Gastrocnemius medialis (tissue), 4 donors: ENCODE measurements around the gene ISOC2. TPM values are rescaled to one million over a fixed set of nuclear protein-coding genes. Genes with fewer than 3 reads are reported as not detected.
"Not testable (repeated sequence)": the region's sequence is repeated elsewhere in the genome, so short reads cannot be mapped to it uniquely, and the experiment has no call there.

ENCODE experiments used
- ATAC-seq, 2 donors: fragments of 150-250 bp; one replicate each; pipeline ENCODE4 v1.9.1; 2016
- DNase-seq, 2 donors: peaks; one replicate each; pipeline ENCODE4 v3.0.0-alpha.2; 2019
- H3K27ac ChIP-seq, 4 donors: fragments of 200-600 bp; sonication (generic); 1 replicate in 1 of 4; 2 replicates in 3 of 4; pipeline ENCODE4 v1.5.1; 2016 to 2018; ENCODE audit warnings: mild to moderate bottlenecking in 2 of 4, moderate library complexity in 1 of 4
- H3K27me3 ChIP-seq, 3 donors: fragments of 200-600 bp; sonication (generic) in 2 of 3; 1 replicate in 1 of 3; 2 replicates in 2 of 3; pipeline versions ENCODE4 v1.5.1 to v1.6.0; 2016 to 2019; ENCODE audit warnings: mild to moderate bottlenecking in 1 of 3, moderate library complexity in 1 of 3
- H3K36me3 ChIP-seq, 2 donors: fragments of 200-600 bp; sonication (generic) in 1 of 2; one replicate each; pipeline ENCODE4 v1.5.1; 2017 to 2018
- H3K4me1 ChIP-seq, 2 donors: fragments of 200-600 bp; sonication (generic) in 1 of 2; one replicate each; pipeline ENCODE4 v1.5.1; 2016 to 2017; ENCODE audit warnings: mild to moderate bottlenecking in 2 of 2
- H3K4me3 ChIP-seq, 4 donors: fragments of 200-600 bp; sonication (generic) in 3 of 4; 1 replicate in 1 of 4; 2 replicates in 3 of 4; pipeline ENCODE4 v1.5.1; 2016 to 2019; ENCODE audit warnings: mild to moderate bottlenecking in 2 of 4
- H3K9me3 ChIP-seq, 3 donors: fragments of 200-600 bp; sonication (generic) in 2 of 3; 1 replicate in 1 of 3; 2 replicates in 2 of 3; pipeline ENCODE4 v1.5.1; 2016 to 2019
- POLR2A ChIP-seq, 2 donors: fragments of 450-650 bp; IDR thresholded peaks; one replicate each; pipeline ENCODE4 v1.6.1; 2017; ENCODE audit warnings: antibody characterized with exemption in 2 of 2, mild to moderate bottlenecking in 2 of 2, moderate library complexity in 2 of 2
- in situ Hi-C, 4 donors: fragments of 200-750 bp; cut with MboI; loops; one replicate each; pipeline versions ENCODE4 v1.15.0 to v1.8.0; 2017; ENCODE audit warnings: low sequenced_read_pairs in 4 of 4
- intact Hi-C: fragments of 100-400 bp; cut with DNase I; formaldehyde crosslinking; loops from one replicate; pipeline ENCODE4 v1.15.1; 2023; ENCODE audit warnings: low total_unique reads
- total RNA-seq, 4 donors: library from RNA; depleted of rRNA; stranded (reverse); fragments of >200 nt; gene quantifications; one replicate each; pipeline versions ENCODE4 v1.1.0 to v1.2.3, GENCODE V29; 2016
- TF ChIP-seq, protein P1 (sequence below), 5 experiments: fragments of 450-650 bp in 3 of 5; fragments of 200-600 bp in 2 of 5; sonication (generic) in 2 of 5; IDR thresholded peaks in 4 of 5; conservative IDR thresholded peaks in 1 of 5; 1 replicate in 4 of 5; 2 replicates in 1 of 5; pipeline ENCODE4 v1.5.1; 2016 to 2019; ENCODE audit warnings: antibody characterized with exemption in 5 of 5, mild to moderate bottlenecking in 3 of 5, moderate library complexity in 3 of 5

ISOC2 gene
- total RNA-seq, 4 donors from 2014 or later: 59.7 to 101 (median 88.7) TPM

DNA sequence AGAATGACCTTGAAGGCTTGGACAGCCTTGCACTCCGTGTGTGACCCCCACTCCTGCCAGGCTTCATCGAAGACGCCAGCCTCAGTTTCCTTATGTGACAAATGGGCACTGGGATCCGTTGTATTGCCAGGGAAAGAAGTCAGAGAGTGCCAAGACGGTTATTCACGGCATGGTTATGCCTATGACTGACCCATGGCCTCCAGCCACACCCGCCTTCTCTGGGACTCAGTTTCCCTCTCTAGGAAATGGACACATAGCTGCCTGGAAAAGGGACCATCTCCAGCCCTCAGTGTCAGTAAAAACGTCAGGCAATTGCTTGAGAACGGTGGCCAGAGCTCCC, 52.9 kb downstream of the ISOC2 start:
- peak overlapping the region; percentile 68 to 85 (median 70) for H3K4me3 ChIP-seq
- peak overlapping the region; percentile 91 to 97 (median 93) for H3K27ac ChIP-seq
- ATAC-seq (no peak), DNase-seq (no peak)
- intact Hi-C loops: loop anchor here (1.0 to 5.0 kb wide), 3 partner anchors 54 to 214 kb away; partner anchors contain the start of genes C19orf85, ISOC2, KMT5C and ZNF784
- H3K27me3 ChIP-seq: no peaks in the 10 kb centered on the region
- H3K4me1 ChIP-seq: peaks cover 0 to 15% of the 10 kb centered on the region in 2 donors
- in situ Hi-C loops: loop anchor here in 1 of 4 donors (25.0 kb wide), 2 partner anchors 121 to 271 kb away; partner anchors contain the start of genes BRSK1, HSPBP1 and TNNT1
- no peak for TF ChIP-seq POLR2A (IDR thresholded peaks at IDR 0.05)
- TF ChIP-seq, protein P1, sequence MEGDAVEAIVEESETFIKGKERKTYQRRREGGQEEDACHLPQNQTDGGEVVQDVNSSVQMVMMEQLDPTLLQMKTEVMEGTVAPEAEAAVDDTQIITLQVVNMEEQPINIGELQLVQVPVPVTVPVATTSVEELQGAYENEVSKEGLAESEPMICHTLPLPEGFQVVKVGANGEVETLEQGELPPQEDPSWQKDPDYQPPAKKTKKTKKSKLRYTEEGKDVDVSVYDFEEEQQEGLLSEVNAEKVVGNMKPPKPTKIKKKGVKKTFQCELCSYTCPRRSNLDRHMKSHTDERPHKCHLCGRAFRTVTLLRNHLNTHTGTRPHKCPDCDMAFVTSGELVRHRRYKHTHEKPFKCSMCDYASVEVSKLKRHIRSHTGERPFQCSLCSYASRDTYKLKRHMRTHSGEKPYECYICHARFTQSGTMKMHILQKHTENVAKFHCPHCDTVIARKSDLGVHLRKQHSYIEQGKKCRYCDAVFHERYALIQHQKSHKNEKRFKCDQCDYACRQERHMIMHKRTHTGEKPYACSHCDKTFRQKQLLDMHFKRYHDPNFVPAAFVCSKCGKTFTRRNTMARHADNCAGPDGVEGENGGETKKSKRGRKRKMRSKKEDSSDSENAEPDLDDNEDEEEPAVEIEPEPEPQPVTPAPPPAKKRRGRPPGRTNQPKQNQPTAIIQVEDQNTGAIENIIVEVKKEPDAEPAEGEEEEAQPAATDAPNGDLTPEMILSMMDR (IDR thresholded peaks at IDR 0.05 in 4 of 5, conservative IDR thresholded peaks at IDR 0.05 in 1 of 5): no peak
- no peaks in the 10 kb centered on the region for H3K9me3 ChIP-seq
- H3K36me3 ChIP-seq: no peaks in the 10 kb centered on the region

DNA sequence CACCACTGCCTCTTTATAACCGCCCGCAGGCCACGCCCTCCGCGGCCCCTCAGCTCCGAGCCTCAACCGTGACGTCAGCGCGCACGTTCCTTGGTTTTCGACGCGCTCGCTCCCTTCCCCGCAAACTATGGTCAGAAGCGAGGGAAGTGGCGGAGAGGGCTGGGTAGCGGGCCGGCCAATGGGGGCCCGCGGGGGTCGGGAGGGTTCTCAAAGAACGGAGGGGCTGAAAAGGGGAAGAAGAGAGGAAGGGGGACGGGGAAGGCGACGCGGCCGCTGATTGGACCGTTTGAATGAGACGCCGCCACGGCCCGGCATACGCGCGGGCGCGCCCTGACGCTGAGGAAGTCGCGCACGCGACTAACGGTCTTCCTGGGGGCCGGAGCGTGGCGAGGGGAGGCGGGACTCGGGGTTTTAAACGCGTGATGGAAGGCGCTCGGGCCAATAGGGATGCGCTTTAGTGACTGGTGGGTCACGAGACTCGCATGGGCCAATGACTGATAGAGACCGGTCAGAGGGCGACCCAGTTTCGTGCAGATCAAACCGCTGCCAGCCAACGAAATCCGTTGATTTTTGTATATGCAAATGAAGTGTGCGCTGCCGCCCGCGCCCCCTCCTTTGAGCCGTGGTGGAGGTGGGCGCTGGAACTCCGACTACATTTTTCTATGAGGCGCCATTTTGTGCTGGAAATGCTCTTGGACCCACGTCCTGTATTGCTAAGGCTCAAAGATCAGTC, 53.5 kb downstream of the ISOC2 start:
- intact Hi-C loops: loop anchor here (1.0 to 5.0 kb wide), 4 partner anchors 23 to 214 kb away; partner anchors contain the start of genes C19orf85, ISOC2, KMT5C and RPL28

DNA sequence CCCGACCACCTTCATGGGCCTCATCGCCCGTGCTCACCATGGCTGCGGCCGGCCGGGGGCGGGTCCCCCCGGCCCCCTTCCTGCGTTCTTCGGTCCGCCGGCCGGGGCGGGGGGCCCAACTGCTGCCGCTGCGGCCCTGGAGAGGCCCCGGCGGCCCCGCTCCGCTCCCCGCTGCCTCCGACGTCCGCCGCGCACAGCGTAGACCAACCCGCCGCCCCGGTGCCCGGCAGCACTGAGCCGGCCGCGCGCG, 54.0 kb downstream of the ISOC2 start, which contains the start of gene UBE2S:
Gene UBE2S (minus strand): TSS at position 239 of the 250 bp plus-strand sequence. CDS start 199 bp downstream, at position 40.
- DNase-seq, H3K27me3 ChIP-seq, H3K9me3 ChIP-seq, H3K36me3 ChIP-seq: not testable (repeated sequence)
- peak; percentile 81 to 98 for TF ChIP-seq POLR2A (IDR thresholded peaks at IDR 0.05)
- H3K4me3 ChIP-seq: peak within 1 kb of the TSS; percentile 68 to 85 (median 70)
- in situ Hi-C loops: loop anchor here in 1 of 4 donors (25.0 kb wide), 2 partner anchors 120 to 270 kb away; partner anchors contain the start of genes BRSK1, HSPBP1 and TNNT1
- peak in 1 of 2 donors; percentile 1 for ATAC-seq
- peaks cover 0 to 15% of the 10 kb centered on the region in 2 donors for H3K4me1 ChIP-seq
- intact Hi-C loops: loop anchor here (2.0 to 5.0 kb wide), 3 partner anchors 23 to 215 kb away; partner anchors contain the start of genes C19orf85, ISOC2, RPL28 and TMEM238
- H3K27ac ChIP-seq: peak within 1 kb of the TSS; percentile 91 to 97 (median 93)

More for the DNA sequence above, 53.5 kb downstream of the ISOC2 start:
- Histone ChIP-seq H3K4me1 (peaks cover 0 to 15% of the 10 kb centered on the region in 2 donors), H3K27me3 (no peaks in the 10 kb centered on the region), H3K36me3 (peaks cover 0 to 4% of the 10 kb centered on the region in 2 donors), H3K9me3 (no peaks in the 10 kb centered on the region), H3K27ac (peak overlapping the region; percentile 91 to 97 (median 93)), H3K4me3 (peak overlapping the region; percentile 68 to 85 (median 70))
- TF ChIP-seq, protein P1 (IDR thresholded peaks at IDR 0.05 in 4 of 5, conservative IDR thresholded peaks at IDR 0.05 in 1 of 5): no peak
- no peak for TF ChIP-seq POLR2A (IDR thresholded peaks at IDR 0.05)
- in situ Hi-C loops: loop anchor here in 1 of 4 donors (25.0 kb wide), 2 partner anchors 121 to 271 kb away; partner anchors contain the start of genes BRSK1, HSPBP1 and TNNT1
- DNase-seq (peak; percentile 96 to 97), ATAC-seq (peak; percentile 96 to 98)

DNA sequence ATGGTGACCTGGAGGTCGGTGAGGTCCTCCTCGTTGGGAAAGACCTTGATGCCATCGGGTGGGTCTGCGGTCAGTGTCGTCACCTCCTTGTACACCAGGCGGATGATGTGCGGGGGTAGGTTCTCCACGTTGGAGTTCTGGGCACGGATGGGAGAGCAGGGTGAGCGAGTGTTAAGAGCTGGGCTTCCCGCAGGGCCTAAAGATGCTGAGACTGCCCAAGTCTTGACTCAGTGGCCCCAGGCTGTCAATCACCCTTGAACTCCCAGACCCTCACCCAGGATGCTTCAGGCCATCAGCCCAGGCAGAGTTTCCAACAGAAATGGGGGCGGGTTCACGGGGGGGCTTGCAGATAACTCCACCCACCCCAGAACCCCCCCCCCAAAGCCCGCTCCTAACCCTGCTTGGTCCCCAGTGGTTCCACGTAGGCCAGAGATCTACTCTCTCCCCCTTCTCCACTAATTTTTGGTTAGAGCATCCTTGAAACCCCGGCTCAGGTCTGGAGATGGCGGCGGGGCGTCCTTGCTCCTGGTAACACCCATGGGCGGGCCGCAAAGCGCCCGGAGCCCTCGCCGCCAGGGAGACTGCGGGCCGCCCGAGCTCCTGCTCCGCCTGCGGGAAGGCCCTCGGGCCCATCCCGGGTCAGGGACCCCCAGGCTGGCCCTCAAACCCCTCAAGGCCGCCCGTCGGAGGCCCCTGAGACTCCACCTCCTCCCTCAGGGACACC, 54.5 kb downstream of the ISOC2 start:
- no peak for DNase-seq
- H3K27ac ChIP-seq: peak overlapping the region; percentile 91 to 97 (median 93)
- peaks cover 0 to 15% of the 10 kb centered on the region in 2 donors for H3K4me1 ChIP-seq
- H3K36me3 ChIP-seq: peaks cover 0 to 14% of the 10 kb centered on the region in 2 donors
- no peak for TF ChIP-seq POLR2A (IDR thresholded peaks at IDR 0.05)
- TF ChIP-seq, protein P1 (IDR thresholded peaks at IDR 0.05 in 4 of 5, conservative IDR thresholded peaks at IDR 0.05 in 1 of 5): no peak
- intact Hi-C loops (loop anchor here (2.0 to 5.0 kb wide), 3 partner anchors 22 to 215 kb away; partner anchors contain the start of genes C19orf85, ISOC2, RPL28 and TMEM238), in situ Hi-C loops (loop anchor here in 1 of 4 donors (25.0 kb wide), 2 partner anchors 120 to 270 kb away; partner anchors contain the start of genes BRSK1, HSPBP1 and TNNT1)
- H3K9me3 ChIP-seq: no peaks in the 10 kb centered on the region
- ATAC-seq: no peak
- peak overlapping the region; percentile 68 to 85 (median 70) for H3K4me3 ChIP-seq
- no peaks in the 10 kb centered on the region for H3K27me3 ChIP-seq
